Astrocyte (in vitro differentiated cells and primary cell): Measurements from ENCODE around the gene NKIRAS1.

Experiments used
- EZH2 ChIP-seq: IDR thresholded peaks from 2 replicates; pipeline ENCODE4 v1.6.1; 2012; ENCODE audit warnings: mild to moderate bottlenecking, low read length, inconsistent platforms; ENCODE audit not compliant: insufficient read depth
- TF ChIP-seq, protein P1 (sequence below): IDR thresholded peaks from 2 replicates; pipeline ENCODE4 v1.5.1; 2011; ENCODE audit warnings: low read depth, mild to moderate bottlenecking, inconsistent platforms, low read length, moderate library complexity; ENCODE audit not compliant: insufficient read depth

- TF ChIP-seq, protein P1, sequence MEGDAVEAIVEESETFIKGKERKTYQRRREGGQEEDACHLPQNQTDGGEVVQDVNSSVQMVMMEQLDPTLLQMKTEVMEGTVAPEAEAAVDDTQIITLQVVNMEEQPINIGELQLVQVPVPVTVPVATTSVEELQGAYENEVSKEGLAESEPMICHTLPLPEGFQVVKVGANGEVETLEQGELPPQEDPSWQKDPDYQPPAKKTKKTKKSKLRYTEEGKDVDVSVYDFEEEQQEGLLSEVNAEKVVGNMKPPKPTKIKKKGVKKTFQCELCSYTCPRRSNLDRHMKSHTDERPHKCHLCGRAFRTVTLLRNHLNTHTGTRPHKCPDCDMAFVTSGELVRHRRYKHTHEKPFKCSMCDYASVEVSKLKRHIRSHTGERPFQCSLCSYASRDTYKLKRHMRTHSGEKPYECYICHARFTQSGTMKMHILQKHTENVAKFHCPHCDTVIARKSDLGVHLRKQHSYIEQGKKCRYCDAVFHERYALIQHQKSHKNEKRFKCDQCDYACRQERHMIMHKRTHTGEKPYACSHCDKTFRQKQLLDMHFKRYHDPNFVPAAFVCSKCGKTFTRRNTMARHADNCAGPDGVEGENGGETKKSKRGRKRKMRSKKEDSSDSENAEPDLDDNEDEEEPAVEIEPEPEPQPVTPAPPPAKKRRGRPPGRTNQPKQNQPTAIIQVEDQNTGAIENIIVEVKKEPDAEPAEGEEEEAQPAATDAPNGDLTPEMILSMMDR, result no peak
- no peak for TF ChIP-seq EZH2
Observed at GRCh38 chr3:23880703-23881339, 36.0 kb downstream of the NKIRAS1 start.
